Measurements from ENCODE around the gene OSGEP.

OSGEP gene

GRCh38 chr14:20477211-20477876, 22.7 kb upstream of the OSGEP start:
- H3K27ac ChIP-seq (ENCODE audit: low read length) = peak overlapping the region; percentile 40
- peaks cover 4% of the 10 kb centered on the region; the same call in 1 of the 2 replicates for H4K20me1 ChIP-seq (ENCODE audit: insufficient read depth, low read length)
- peaks cover 16% of the 10 kb centered on the region for H3K79me2 ChIP-seq (ENCODE audit: low read length)
- H3K4me3 ChIP-seq (ENCODE audit: low read length) = no peak overlapping the region
- H3K36me3 ChIP-seq (replicated peaks; ENCODE audit: low read depth, low read length) = peaks cover 68% of the 10 kb centered on the region
- no peaks in the 10 kb centered on the region for H3K9me3 ChIP-seq (ENCODE audit: insufficient read depth, low read length)
- no peak overlapping the region for H3K9ac ChIP-seq (ENCODE audit: low read length)
- H2AFZ ChIP-seq (ENCODE audit: low read depth, low read length) = no peak overlapping the region
- TF ChIP-seq CTCF (IDR thresholded peaks at IDR 0.05; ENCODE audit: low read depth, low read length) (no peak), EZH2phosphoT487 (IDR thresholded peaks at IDR 0.05; ENCODE audit: low read depth) (no peak)
- no peak overlapping the region for H3K4me2 ChIP-seq (ENCODE audit: low read length)
- no peaks in the 10 kb centered on the region for H3K27me3 ChIP-seq (ENCODE audit: low read depth, low read length)
- peaks cover 16% of the 10 kb centered on the region for H3K4me1 ChIP-seq (ENCODE audit: low read length)

GRCh38 chr14:20476776-20477175, 22.2 kb upstream of the OSGEP start:
- Histone ChIP-seq H3K4me2 (ENCODE audit: low read length) (no peak overlapping the region), H3K4me1 (ENCODE audit: low read length) (peaks cover 19% of the 10 kb centered on the region), H2AFZ (ENCODE audit: low read depth, low read length) (no peak overlapping the region), H3K9me3 (ENCODE audit: insufficient read depth, low read length) (no peaks in the 10 kb centered on the region), H3K9ac (ENCODE audit: low read length) (no peak overlapping the region), H4K20me1 (ENCODE audit: insufficient read depth, low read length) (peaks cover 9% of the 10 kb centered on the region; the same call in 1 of the 2 replicates), H3K36me3 (replicated peaks; ENCODE audit: low read depth, low read length) (peaks cover 74% of the 10 kb centered on the region), H3K79me2 (ENCODE audit: low read length) (peaks cover 21% of the 10 kb centered on the region), H3K4me3 (ENCODE audit: low read length) (no peak overlapping the region), H3K27ac (ENCODE audit: low read length) (peak overlapping the region; percentile 40), H3K27me3 (ENCODE audit: low read depth, low read length) (no peaks in the 10 kb centered on the region)
- TF ChIP-seq EZH2phosphoT487 (IDR thresholded peaks at IDR 0.05; ENCODE audit: low read depth) = no peak
- no peak for TF ChIP-seq CTCF (IDR thresholded peaks at IDR 0.05; ENCODE audit: low read depth, low read length)

GRCh38 chr14:20472536-20473169, 18.0 kb upstream of the OSGEP start:
- H3K9ac ChIP-seq (ENCODE audit: low read length) = no peak overlapping the region
- no peak overlapping the region for H3K4me3 ChIP-seq (ENCODE audit: low read length)
- no peaks in the 10 kb centered on the region for H3K9me3 ChIP-seq (ENCODE audit: insufficient read depth, low read length)
- TF ChIP-seq CTCF (IDR thresholded peaks at IDR 0.05; ENCODE audit: low read depth, low read length) = no peak
- H3K36me3 ChIP-seq (replicated peaks; ENCODE audit: low read depth, low read length) = peaks cover 64% of the 10 kb centered on the region
- H4K20me1 ChIP-seq (ENCODE audit: insufficient read depth, low read length) = peaks cover 18% of the 10 kb centered on the region; the same call in 1 of the 2 replicates
- no peak overlapping the region for H2AFZ ChIP-seq (ENCODE audit: low read depth, low read length)
- no peak overlapping the region for H3K4me2 ChIP-seq (ENCODE audit: low read length)
- no peaks in the 10 kb centered on the region for H3K27me3 ChIP-seq (ENCODE audit: low read depth, low read length)
- no peak overlapping the region for H3K27ac ChIP-seq (ENCODE audit: low read length)
- H3K79me2 ChIP-seq (ENCODE audit: low read length) = peaks cover 47% of the 10 kb centered on the region
- H3K4me1 ChIP-seq (ENCODE audit: low read length) = peaks cover 34% of the 10 kb centered on the region

- peak overlapping the region; percentile 92 for H3K4me3 ChIP-seq (ENCODE audit: low read length)
- no peak overlapping the region for H2AFZ ChIP-seq (ENCODE audit: low read depth, low read length)
- H3K36me3 ChIP-seq (replicated peaks; ENCODE audit: low read depth, low read length) = peaks cover 43% of the 10 kb centered on the region
- H3K9me3 ChIP-seq (ENCODE audit: insufficient read depth, low read length) = no peaks in the 10 kb centered on the region
- peak overlapping the region; percentile 98 for H3K9ac ChIP-seq (ENCODE audit: low read length)
- H3K4me2 ChIP-seq (ENCODE audit: low read length) = peak overlapping the region; percentile 95
- H4K20me1 ChIP-seq (ENCODE audit: insufficient read depth, low read length) = peaks cover 18% of the 10 kb centered on the region; the same call in 1 of the 2 replicates
- H3K27ac ChIP-seq (ENCODE audit: low read length) = peak overlapping the region; percentile 77
- H3K79me2 ChIP-seq (ENCODE audit: low read length) = peaks cover 47% of the 10 kb centered on the region
- H3K4me1 ChIP-seq (ENCODE audit: low read length) = peaks cover 18% of the 10 kb centered on the region
- no peak for TF ChIP-seq CTCF (IDR thresholded peaks at IDR 0.05; ENCODE audit: low read depth, low read length)
- TF ChIP-seq EZH2phosphoT487 (IDR thresholded peaks at IDR 0.05; ENCODE audit: low read depth) = no peak
- no peaks in the 10 kb centered on the region for H3K27me3 ChIP-seq (ENCODE audit: low read depth, low read length)
Observed at GRCh38 chr14:20470603-20470901, 15.9 kb upstream of the OSGEP start.
